NCI-H1092 treated with DMSO at 0.1 percent for 48 hours (cell line): Measurements from ENCODE around the gene PDE3A.

Experiments used
- DNase-seq: peaks from one replicate; lab custom pipeline; 2025; lab: John Stamatoyannopoulos, UW

Gene PDE3A

DNA sequence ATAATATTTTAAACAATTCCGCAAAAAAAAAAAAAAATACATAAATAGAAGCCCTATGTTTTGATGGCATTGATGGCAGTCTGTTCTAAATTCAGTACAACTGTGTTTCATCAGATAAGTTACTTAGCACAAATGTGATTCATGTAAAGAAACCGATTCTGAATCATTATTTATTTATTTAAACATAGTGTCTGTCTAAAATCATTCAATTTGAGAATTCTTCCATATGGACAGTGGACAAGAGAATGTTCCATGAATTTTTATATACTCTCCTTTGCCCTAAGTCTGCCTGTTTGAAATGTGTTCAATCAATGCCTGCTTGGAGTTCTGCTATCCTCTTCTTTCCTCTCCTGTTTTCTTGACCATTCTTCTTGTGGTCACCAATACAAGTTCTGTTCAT is 126.5 kb downstream of the PDE3A start:
- DNase-seq = no peak

DNA sequence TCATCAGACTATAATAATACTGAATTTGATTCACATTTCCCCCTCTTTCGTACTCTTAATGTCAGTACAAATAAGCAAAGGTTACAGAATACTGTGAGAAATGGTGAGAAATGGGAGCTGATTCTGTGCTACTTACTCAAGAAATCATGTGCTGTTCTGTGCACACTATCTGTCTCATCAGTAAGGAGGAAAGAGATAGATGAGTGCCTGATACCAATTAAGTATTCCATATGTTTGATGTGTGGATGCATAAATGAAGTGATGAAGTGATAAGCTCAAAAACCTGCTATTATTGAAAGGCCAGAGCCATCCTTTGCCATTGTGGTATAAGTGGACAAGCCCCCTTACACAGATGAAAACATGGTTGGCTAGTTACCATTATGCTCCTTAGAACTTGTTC is 127.7 kb downstream of the PDE3A start:
- DNase-seq = no peak

DNA sequence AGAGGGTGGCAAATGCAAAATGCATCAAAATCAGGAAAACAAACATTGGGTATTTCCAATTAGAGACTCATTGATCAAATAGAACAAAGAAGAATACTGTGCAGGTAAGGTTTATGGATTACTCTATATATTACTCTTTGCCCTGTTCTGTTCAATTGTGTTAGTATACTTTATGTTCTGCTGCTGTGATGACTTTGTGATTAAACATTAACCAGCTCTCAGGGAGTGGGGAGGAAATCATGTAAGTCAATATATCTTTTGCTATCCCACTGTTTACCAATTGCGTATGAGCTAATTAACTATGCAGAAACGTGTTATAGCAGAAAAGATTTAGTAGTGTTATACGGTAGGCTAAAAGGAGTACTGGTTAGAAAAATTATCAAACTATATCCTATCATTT is 129.4 kb downstream of the PDE3A start:
- no peak for DNase-seq

DNA sequence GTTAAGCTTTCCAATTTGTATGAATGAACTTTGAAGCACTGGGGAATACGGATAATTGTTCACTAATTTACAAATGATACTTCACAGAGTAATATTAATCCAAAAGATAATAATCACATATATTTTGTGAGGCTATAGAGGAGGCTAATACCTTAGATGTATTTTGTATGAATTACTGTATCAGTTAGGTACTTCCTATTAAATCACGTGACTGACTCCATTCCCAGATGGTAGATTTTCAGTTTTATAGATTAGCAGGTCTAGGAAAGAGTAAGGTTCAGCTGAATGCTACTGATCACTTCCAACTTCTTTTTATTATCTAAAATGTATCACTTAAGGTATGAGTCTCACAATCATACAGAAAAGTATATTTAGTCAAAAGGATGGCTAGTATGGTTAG is 133.6 kb downstream of the PDE3A start:
- DNase-seq = no peak

DNA sequence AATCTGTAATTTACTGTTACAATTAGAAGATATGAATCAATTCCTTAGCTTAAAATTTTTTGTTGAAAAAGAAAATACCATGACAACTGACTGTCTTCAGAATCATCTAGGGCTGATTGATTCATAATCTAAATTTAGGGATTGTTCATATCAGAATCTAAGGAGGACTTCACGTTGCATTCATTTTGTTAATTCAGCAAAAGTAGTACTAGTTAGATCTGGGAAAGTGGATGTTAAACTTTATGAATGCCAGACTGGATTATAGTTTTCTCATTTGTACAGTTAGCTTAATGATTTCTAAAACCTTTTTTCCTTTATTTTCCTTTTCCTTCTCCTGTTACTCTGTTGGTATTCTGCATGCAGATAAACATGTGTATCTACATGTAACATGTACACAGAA is 135.5 kb downstream of the PDE3A start:
- no peak for DNase-seq

DNA sequence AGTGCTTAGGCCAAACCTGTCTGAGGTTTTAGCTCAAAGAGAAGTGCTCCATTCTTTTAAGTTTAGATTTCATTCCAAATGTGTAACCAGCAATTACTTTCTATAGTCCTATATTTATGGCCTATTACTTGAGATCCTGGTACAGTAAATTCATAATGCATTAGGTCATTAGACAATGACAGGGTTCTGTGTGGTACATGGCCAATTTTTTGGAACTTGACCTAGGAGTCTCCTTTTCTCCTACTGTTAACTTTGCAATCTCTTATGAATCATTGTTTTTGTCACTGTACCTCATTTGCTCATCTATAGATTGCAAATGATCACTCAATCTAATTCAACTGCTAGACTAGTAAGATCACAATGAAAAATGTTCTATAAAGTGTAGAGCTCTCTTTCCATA is 136.7 kb downstream of the PDE3A start:
- no peak for DNase-seq

DNA sequence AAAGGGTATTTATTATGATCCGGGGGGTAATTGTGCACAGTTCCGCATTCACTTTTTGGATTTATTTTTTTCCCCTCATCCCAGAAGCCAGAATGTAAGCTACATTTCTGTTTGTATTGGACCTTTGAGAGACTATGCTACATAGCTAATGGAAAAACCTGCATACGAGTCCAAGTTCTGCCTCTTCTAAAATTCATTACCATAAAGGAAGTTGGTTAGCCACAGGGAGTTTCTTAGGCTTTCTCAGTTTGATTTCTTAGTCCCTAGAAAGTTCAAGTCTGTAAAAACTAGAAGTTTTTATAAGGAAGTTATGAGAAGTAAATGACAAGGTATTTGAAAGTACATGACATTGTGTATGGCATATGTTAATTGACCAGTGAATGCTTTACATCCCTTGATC is 138.7 kb downstream of the PDE3A start:
- no peak for DNase-seq

DNA sequence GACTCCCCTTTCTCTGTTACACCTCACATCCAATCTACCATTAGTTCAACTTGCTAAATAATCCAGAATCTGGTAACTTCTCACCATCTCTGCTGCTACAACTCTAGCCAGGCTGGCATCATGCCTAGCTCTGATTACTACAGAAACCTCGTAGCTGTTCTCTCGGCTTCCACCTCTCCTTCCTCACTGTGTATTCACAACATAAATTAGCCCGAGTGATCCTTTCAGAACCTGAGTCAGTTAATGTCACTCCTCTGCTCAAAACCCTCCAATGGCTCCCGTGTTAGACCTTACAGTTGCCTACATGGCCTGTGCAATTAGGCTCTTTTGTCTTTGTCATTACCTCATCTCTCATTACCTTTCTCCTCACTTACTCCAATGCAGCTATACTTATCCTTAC is 139.4 kb downstream of the PDE3A start:
- no peak for DNase-seq

DNA sequence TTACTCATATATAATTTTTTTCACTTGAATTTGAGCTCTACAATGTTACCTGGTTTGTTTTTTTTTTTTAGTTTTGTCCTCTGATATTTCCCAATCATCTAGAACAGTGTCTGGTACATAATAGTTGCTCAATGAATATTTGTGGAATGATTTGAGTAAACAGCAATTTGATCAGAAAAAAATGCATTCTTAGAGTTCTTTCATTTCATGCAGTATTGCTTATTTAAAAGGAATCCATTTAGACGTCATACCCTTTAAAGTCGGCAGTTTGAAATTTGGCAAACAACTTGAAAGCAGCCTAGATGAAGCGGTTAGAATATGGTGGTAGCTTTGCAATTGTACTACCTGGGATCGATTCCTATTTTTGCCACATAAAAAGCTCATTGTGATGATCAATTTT is 140.0 kb downstream of the PDE3A start:
- DNase-seq = no peak

DNA sequence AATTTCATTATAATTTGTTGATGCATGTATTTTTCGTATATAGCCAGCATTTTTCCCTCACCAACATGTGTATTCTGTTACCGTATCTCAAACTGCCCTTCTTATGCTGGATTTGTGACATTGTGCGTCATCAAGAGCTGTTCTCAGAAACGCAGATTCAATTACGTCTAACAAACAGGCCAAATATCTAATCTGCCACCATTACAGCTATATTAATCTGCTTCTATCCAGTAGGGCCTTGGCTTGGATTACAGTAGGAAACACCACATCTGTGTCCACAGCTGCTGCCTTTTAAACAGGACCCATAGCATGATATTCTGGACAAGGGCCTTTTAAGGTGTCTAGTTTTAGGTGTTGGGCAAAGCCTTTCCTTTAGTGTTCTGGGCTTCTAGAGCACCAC is 140.6 kb downstream of the PDE3A start:
- no peak for DNase-seq

DNA sequence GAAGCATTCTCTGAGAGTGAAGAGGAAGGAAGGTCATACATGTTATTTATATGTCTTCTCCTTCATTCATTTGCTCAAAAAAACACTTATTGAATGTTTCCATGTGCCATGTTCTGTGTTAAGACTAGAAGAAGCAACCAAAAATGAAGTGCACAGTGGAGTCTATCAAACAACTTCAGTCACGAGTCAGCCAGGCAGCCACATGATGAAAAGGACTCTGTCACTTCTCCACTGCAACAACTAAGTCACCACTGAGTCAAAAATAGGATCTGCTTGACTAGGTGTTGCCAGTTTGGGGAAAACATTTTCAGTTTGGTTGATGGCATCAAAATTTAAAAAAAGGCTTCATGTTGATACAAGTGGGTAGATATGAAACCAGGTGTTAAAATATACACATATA is 142.5 kb downstream of the PDE3A start:
- DNase-seq = no peak

DNA sequence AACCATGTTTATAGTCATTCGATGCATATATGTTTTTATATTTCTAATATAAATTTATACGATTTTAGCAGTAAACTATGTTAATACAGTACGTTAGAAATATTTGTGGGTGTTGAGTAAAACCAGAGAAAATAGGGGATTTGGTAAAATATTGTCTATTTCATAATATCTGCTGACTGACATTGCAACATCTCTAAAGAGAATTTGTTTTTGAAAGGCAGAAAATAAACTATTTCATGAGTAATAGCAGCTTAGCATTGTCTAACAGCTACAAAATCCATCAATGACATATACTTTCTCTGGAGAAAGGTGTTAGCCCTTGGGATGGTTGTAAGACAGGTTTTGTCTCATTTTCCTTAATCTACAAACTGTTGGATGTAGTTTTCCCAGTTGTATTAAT is 144.9 kb downstream of the PDE3A start:
- no peak for DNase-seq

DNA sequence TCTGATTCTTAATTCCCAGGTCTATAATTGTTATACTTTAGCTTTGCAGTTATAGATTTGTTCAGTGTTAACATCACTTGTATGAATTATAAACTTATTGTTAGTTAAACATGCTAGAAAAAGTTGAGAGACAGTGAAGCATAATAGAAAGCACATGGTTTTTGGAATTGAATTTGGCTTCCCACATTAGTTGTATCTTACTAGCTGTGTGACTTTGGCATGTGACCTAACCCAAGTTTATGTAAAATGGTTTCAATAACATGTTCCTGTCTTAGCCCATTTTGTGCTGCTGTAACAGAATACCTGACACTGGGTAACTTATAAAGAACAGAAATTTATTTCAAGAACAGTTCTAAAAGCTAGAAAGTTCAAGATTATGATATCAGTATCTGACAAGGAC is 146.3 kb downstream of the PDE3A start:
- no peak for DNase-seq

DNA sequence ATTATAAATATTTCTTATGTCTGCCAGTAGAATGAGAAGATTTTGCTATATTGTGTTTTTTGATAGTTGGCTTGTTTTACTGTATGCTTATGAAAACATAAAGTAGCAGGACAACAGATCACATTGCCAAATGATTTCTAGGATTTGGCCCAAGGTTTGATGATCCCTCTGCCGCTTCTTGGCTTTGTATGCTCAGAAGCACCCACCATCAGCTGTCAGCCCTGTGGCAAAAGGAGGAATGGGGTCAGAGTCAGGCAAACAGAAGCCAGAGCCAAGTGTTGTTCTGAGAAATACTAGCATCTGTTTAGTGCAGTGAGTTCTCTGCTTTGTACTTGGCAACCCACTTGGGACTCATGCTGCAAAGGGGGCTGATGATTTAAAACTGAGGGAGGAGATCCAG is 152.2 kb downstream of the PDE3A start:
- no peak for DNase-seq

DNA sequence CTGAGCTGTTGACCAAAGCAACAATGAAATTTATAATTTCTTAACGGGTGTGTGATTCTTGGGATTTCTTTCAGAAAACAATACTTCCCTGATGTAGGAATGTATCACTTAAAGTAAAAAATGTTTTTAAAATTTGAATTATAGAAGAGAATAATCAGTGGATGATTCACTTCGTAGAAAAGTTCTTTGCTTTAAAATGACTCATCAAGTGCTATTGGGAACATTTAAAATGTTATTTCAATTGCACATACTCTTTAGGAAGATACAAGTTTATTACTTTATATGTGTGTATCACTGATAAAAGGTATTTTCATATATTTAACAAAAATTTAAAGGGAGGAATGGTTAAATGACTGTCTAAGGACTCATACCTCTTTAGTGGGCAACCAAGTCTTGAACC is 155.3 kb downstream of the PDE3A start:
- DNase-seq = no peak

DNA sequence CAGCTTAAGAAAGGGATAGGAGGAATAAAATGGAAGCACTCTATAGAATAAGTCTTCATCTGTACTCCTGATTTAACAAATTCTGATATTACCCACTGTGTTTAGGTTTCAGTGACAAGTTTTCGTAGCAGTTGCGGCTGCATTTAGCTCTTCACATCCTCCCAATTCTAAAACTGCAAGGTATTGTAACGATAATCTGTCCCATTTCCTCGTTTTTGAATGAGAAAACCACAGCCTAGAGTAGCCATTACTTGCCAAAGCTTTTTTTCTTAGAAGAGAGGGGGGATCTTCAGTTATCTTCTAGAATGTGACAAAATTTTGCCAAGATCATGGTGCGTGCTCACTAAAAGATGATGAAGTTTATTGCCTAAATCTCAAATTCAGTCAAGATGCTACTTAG is 155.8 kb downstream of the PDE3A start:
- no peak for DNase-seq

DNA sequence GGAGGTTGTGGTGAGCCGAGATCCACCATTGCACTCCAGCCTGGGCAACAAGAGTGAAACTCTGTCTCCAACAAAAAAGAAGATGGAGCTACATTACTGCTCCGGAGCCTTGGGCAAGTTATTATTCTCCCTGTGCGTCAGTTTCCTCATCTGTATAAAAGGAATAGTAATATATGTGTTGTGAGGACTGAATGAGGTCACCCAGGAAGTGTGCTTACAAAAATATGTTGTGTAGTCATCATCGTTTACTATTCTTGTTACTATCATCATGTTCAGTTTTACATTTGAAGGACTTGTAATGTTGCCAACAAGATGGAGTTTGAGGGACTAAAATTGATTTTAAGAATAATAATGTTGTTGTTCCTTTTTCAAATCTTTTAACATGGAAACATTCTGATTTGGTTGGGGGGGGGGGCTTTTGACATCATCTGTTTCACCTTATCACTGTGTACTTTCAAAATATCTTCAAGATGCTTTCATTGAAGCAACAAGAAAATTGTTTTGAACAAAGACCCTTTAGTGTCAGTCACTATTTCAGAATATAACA is 156.8 kb downstream of the PDE3A start:
- DNase-seq = no peak

DNA sequence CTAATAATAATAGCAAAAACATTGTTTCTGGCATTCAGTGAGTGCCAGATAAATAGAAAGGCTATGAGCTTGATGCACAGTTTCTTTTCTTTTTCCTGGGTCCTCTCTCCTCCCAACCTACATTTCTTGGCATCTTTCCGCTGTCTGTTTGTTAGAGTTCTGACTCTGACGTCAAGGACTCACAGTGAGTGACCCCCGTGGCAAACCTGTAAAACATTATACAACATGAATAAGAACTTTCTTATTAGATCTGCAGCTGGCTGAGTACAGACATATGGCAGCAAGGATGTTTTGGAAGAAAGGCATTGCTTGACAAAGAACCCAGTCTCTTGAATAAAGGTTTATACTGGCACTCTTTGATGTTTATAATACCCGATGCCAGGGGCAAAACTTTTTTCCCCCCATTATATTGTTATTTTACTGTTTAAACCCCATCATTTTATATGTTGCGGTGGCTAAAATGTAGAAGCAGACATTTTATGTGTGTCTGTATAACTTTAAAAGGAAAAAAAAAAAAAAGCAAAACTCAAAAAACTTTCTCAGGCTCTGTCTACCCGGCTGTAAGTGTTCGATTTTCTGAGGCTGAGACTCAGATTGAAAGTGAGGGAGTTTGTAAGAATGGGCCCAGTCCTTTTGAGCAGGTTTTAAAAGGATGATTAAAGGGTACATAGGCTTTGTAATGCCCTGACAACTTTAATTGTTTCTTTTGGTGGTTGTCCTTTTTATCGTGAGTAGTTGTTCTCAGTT is 159.3 kb downstream of the PDE3A start:
- DNase-seq = no peak

DNA sequence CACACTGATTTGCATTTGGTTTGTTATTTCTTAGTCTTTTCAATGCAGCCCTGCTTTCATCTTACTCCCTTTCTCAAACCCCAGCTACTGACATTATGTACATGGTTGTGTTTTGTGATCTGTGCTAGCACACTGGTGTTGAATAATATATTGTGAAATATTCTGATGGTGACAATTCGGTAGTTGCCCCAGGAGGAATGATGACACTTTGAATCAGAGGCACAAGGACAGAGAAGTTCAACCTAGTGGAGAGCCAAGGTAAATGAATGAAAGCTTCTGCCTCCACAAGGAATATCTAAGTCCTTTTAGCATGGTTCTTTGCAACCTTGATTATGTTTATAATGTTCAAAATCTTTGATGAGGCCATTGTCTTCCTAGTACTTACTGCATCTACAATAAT is 159.9 kb downstream of the PDE3A start:
- DNase-seq = no peak

DNA sequence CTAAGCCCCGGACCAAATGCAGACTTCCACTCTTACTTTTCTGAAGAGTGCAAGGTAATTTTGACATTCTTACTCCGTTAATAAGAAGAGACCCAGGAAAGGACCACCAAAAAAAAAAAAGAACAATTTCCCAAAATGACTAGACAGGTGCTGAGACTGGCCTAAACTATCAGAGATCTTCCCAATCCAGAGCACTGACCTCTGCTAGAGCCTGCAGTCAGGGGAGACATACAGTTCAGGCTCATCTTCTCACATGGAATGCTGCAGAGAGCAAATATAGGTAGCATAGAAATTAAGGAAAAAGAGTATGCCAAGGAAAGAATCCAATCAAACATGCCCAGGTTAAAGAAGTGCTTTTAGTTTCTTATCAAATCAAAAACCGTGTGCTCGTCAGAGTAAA is 177.9 kb downstream of the PDE3A start:
- no peak for DNase-seq

DNA sequence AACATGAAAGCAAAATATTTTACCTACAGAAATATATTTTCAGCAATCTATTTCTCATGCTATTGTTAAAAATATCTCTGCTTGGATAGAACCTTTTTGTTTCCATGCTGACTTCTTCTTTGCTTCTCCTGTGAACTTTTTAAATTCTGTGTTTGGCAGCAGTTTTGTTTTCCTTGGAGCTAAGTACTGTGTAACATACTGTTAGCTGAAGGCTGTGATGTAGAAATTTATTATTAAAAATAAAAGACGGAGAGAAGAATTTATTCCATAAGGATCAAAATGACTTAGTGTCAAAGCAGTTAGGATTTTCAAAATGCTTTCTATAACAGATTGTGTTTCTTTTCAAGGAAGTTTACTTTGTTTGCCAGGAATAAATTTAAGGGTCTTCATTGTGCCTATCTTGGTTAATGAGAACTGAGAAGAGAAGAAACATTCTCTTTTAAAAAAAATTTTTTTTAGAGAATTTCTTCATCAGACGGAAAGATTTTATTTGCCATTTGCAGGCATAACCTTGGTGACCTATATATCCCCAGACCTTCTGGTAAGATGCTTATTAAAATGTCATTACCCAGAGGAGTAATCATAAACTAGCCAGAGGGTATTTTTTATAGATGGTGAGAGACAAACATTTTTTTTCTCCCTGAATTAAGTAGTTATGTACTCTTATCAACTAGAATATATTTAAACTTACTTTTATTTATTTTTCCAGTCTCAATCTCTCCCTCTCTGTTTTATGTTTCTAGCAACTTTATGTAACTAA is 179.7 kb downstream of the PDE3A start:
- no peak for DNase-seq

DNA sequence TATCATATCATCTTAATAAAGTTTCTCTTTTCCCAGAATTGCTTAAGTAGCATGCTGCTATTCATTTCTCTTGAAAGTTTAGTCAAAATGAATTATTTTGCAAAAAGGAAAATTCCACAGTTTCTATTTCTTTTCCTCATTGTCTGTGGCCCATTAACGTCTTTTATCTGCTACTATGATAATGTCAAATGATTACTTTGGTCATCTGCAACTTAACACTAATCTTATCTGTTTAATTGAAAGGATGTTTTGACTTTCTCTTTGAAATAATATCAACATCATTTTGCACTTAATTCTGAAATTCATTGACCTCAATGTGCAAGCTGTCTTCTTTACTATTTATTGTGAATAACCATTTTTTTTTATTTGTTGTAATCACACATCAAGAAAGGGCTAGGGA is 180.3 kb downstream of the PDE3A start:
- no peak for DNase-seq

DNA sequence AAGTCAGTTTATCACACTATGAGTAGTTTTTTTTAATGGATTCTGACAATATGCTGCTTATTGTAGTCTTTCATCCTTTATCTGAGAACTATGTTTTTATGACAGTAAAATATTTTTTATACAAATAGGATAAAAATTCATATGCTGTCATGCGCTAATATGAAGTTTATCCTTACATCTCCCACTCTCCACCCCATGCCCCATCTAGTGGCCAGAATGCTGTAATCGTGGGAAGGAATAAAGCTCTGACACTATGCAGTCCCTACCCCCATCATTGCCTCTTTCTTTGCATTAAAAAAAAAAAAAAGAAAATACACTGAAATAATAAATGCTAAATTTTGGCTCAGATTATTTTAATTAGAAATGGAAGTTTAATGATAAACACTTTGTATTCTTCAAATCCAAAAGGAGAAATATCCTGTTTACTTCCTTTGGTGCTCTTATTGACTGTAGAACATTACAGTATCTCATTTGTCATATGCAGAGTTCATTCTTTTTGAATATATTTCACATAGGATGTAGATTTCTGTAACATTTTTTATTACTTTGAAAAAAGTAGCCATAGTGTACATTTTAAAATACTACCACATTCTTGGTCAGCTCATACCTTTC is 180.9 kb downstream of the PDE3A start:
- DNase-seq = no peak
